Mesodermal cell (in vitro differentiated cells): ENCODE results near the gene KLHL21.

Source experiments
- H3K27ac ChIP-seq: 2 replicates; pipeline ENCODE4 v1.7.0; 2013; ENCODE audit warnings: mild to moderate bottlenecking, low read depth, low read length, moderate library complexity; ENCODE audit not compliant: severe bottlenecking
- H3K36me3 ChIP-seq: 2 replicates; pipeline ENCODE4 v1.7.1; 2013; ENCODE audit warnings: mild to moderate bottlenecking, low read length, moderate library complexity; ENCODE audit not compliant: control insufficient read depth, insufficient read depth
- H3K4me1 ChIP-seq: one replicate; pipeline ENCODE4 v1.7.1; 2013; ENCODE audit warnings: mild to moderate bottlenecking, low read length; ENCODE audit not compliant: insufficient read depth, control insufficient read depth, poor library complexity, severe bottlenecking
- H3K4me3 ChIP-seq: 2 replicates; pipeline ENCODE4 v1.7.0; 2013; ENCODE audit warnings: low read length, control low read depth, mild to moderate bottlenecking; ENCODE audit not compliant: insufficient read depth, poor library complexity, severe bottlenecking; ENCODE audit errors: extremely low read depth
- H3K9me3 ChIP-seq: 2 replicates; pipeline ENCODE4 v1.7.1; 2013; ENCODE audit warnings: mild to moderate bottlenecking, low read length, moderate library complexity; ENCODE audit not compliant: control insufficient read depth
- WGBS, 2 experiments: methylation state at CpG; one replicate each; pipeline ENCODE4 v1.1.5; 2013; ENCODE audit warnings: missing lambda C conversion rate in 2 of 2; ENCODE audit not compliant: insufficient coverage in 2 of 2; 5-methylcytosine and 5-hydroxymethylcytosine counted together

The KLHL21 gene

DNA sequence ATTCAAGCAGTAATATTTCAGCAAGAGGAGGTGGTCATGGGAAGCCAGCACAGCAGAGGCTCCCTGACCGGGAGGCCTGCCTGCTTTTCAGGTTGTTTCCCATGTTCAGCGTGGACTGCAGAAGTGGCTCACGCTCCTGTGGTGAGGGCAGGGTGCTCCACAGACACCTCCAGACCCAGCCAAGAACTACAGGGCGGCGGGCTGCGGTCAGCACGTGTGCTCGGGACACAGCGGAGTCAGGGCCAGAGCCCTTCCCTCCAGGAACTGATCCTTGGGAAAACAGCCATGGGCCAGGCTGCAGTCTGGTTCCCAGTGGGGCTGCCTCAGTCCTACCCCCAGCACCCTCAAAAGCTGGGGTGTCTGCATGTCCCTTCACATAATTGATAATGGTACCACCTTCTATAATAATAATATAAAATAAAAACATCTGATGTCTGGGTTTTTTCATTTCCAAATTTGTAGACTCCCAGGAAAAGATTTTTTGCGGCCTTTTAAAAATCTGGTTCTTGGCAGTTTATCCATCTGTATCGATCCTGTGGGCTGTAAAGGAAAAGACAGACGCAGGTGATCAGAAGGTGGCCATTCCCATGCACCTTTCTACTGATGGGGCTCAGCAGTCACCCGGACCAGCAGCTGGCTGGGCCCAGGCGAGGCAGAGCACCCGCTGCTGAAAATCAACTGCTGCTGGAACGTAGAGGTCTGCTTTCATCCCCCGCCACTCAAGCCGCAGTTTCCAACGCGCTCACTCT is 32.7 kb upstream of the KLHL21 start:
- Histone ChIP-seq H3K4me3 (no peak overlapping the region), H3K4me1 (no peaks in the 10 kb centered on the region), H3K36me3 (peaks cover 90% of the 10 kb centered on the region), H3K27ac (no peak overlapping the region), H3K9me3 (no peaks in the 10 kb centered on the region)
- 91 to 92% methylated on average over 17 to 18 of the region's 20 CpGs for WGBS, 2 experiments

DNA sequence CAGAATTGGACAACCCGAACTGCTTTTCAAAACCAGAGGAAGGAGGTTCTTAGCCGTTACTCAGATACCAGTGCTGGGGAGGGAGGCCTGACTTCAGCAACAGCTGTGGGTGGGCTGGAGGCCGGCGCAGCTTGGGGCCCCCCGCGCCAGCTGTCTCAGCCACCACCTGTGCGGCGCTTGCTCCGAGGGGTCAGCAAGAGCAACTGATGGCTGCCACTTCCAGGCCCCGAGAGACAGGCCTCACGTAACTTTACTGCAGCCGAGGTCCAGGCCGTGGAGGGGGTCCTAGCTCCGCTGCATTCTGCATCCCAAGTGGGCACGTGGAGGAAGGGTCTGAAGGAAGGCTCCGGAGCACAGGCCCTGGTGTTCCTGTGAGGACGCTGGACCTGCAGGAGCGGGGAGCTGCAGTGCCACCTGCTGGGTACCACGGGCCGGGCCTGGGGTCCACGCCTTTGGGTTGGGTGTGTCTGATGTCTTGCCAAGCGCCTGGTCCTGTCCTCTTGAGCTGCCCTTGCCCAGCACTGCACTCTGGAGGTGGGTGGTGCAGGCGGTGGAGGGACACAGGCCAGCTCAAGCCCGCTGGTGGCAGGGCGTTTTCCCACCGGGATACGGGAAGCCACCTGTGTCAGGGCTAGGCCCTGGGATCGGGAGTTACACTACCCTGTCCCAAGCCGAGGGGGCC is 31.8 kb upstream of the KLHL21 start:
- peaks cover 87% of the 10 kb centered on the region for H3K36me3 ChIP-seq
- 87 to 91% methylated on average over 23 to 27 of the region's 29 CpGs for WGBS, 2 experiments
- H3K9me3 ChIP-seq = no peaks in the 10 kb centered on the region
- H3K4me3 ChIP-seq = no peak overlapping the region
- H3K27ac ChIP-seq = no peak overlapping the region
- H3K4me1 ChIP-seq = no peaks in the 10 kb centered on the region

DNA sequence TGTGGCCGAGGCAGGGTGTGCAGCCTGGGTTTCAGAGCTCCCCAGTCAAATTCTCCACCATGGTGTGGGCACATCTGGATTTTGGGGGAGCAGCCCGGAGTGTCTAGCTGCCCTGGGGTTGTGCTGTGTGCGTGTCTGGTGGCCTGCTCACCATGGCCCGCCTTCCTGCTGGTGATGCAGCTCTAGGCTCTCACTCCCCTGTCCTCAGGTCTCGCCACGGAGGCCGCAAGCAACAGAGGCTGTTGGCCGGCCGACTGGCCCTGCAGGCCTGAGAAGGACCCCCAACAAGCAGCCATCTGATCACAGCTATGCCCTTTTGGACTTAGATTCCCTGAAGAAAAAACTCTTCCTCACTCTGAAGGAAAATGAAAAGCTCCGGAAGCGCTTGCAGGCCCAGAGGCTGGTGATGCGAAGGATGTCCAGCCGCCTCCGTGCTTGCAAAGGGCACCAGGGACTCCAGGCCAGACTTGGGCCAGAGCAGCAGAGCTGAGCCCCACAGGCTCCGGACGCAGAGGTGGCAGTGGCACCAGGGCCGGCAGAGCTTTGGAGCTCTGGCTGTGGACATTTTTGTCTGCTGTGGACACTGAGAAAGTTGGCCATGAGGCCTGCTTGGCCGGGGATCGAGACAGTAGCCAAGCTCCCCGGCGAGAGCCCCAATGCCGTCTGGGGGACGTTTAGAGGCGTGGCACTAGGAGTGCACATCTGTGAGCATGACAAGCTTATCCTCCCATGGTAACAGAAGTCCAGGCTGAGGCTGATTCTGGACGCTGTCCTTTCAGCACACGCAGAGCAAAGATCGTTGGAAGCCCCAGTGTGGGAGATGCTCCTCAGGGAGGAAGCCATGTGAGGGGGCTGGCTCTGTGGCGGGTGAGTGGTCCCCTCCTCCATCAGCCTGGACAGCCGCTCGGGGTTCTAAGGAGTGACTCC is 30.2 kb upstream of the KLHL21 start:
- peaks cover 86% of the 10 kb centered on the region for H3K36me3 ChIP-seq
- 97 to 99% methylated on average over 22 to 25 of the region's 30 CpGs for WGBS, 2 experiments

DNA sequence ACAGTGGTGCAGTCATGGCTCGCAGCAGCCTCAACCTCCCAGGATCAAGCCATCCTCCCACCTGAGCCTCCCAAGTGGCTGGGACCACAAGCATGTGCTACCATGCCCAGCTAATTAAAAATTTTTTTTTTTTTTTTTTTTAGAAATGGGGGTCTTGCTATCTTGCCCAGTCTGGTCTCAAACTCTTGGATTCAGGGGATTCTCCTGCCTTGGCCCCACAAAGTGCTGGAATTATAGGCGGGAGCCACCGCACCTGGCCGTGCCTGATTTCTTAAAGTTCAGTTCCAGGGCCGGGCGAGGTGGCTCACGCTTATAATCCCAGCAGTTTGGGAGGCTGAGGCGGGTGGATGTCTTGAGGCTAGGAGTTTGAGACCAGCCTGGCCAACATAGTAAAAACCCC is 28.4 kb upstream of the KLHL21 start:
- Histone ChIP-seq H3K36me3 (peaks cover 86% of the 10 kb centered on the region), H3K9me3 (no peaks in the 10 kb centered on the region), H3K4me1 (no peaks in the 10 kb centered on the region), H3K4me3 (no peak overlapping the region), H3K27ac (no peak overlapping the region)
- 97 to 100% methylated on average over 6 to 7 of the region's 8 CpGs for WGBS, 2 experiments

More for the DNA sequence above, 30.2 kb upstream of the KLHL21 start:
- Histone ChIP-seq H3K4me1 (no peaks in the 10 kb centered on the region), H3K27ac (no peak overlapping the region), H3K4me3 (no peak overlapping the region), H3K9me3 (no peaks in the 10 kb centered on the region)

DNA sequence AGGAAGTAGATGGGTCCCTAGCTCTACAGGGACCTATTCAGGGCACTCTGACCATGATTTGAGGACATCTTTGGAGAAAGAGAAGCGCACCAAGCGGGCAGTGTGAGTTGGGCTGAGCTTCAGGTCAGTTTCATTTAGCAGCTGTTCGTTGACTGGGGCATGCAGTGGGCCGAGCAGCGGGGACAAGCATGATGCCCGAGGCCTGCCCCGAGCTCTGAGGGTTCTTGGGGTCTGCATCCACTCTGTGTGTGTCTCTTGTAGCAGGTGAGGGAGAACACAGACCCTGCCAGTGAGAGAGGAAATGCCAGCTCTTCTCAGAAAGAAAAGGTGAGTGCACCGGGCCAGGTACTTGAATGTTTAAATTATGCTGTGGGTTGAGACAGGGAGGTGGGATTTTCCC is 27.4 kb upstream of the KLHL21 start:
- no peaks in the 10 kb centered on the region for H3K4me1 ChIP-seq
- H3K36me3 ChIP-seq = peaks cover 75% of the 10 kb centered on the region
- 98 to 99% methylated on average over 3 to 7 of the region's 8 CpGs for WGBS, 2 experiments
- no peak overlapping the region for H3K27ac ChIP-seq
- no peak overlapping the region for H3K4me3 ChIP-seq
- H3K9me3 ChIP-seq = no peaks in the 10 kb centered on the region

DNA sequence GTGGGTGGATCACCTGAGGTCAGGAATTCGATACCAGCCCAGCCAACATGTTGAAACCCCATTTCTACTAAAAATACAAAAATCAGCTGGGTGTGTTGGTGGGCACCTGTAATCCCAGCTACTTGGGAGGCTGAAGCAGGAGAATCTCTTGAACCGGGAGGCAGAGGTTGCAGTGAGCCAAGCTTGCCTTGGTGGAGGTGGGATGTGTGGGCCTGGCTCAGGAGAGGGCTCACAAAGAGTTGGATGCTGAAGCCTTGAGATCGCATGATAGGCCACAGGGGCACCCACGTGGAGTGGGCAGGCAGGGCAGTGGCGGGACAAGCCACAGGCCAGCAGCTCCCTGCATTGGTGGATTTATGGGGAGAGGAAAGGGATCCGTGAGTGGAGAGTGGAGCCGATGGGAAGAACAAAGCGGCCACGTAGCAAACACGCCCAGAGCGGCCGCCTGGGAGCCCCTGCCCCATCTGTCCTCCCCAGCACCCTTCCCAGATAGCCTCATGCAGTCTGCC is 26.4 kb upstream of the KLHL21 start:
- Histone ChIP-seq H3K36me3 (peaks cover 73% of the 10 kb centered on the region), H3K27ac (no peak overlapping the region), H3K4me3 (no peak overlapping the region), H3K9me3 (no peaks in the 10 kb centered on the region), H3K4me1 (peaks cover 3% of the 10 kb centered on the region)
- WGBS, 2 experiments = 94 to 97% methylated on average over 7 to 10 of the region's 12 CpGs

DNA sequence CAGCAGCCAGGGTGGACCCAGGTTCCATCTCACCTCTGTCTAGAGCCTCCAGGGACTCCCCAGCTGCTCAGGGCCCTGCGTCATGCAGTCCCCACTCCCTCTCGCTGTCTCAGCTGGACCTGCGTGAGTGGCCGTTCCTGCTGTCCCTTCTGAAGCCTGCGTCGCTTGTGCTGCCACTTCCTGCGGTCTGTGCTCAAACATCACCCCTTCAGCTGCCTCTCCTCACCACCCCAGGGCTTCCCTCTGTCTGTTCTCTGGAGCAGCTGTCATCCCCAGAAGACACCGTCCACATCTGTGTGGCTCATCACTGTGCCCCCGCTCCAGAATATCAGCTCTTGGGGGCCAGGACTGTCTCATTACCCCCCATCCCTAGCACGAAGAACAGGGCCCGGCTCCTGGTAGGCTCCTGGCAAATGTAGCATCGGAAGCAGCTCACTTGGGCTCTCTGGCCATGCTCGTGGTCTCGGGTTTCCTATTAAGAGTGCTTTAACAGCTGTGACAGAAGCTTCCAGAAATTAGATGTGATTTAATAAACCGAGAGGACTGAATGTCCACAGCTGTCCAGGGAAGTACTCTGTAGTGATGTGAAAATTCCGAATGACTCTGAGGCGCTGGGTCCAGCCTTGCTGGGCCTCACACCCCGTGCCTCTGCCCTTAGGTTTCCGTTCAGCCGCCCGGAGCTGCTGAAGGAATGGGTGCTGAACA is 25.3 kb upstream of the KLHL21 start:
- Histone ChIP-seq H3K4me3 (no peak overlapping the region), H3K9me3 (no peaks in the 10 kb centered on the region), H3K36me3 (peaks cover 73% of the 10 kb centered on the region), H3K4me1 (peaks cover 11% of the 10 kb centered on the region), H3K27ac (no peak overlapping the region)
- WGBS, 2 experiments = 93% methylated on average over 17 to 21 of the region's 21 CpGs

DNA sequence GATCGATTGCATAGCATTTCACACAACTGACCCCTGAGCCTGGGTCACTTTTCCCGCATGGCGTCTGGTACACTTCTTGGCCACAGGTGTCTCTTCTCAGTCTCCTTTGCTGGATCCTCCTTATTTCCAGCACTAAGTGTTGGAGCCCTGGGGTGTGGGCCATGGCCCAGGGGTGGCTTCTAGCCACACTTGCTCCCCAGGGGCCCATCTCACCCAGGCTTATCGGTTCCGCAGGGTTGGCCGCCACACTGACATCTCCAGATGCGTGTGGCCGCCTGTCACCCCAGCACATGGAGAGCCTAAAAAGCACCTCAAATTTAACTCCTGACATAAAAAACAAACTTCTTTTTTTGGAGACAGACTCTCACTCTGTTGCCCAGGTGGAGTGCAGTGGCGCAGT is 24.4 kb upstream of the KLHL21 start:
- WGBS, 2 experiments = 94% methylated on average over 8 to 9 of the region's 9 CpGs
- Histone ChIP-seq H3K36me3 (peaks cover 74% of the 10 kb centered on the region), H3K27ac (no peak overlapping the region), H3K4me1 (peaks cover 19% of the 10 kb centered on the region), H3K9me3 (no peaks in the 10 kb centered on the region), H3K4me3 (no peak overlapping the region)

DNA sequence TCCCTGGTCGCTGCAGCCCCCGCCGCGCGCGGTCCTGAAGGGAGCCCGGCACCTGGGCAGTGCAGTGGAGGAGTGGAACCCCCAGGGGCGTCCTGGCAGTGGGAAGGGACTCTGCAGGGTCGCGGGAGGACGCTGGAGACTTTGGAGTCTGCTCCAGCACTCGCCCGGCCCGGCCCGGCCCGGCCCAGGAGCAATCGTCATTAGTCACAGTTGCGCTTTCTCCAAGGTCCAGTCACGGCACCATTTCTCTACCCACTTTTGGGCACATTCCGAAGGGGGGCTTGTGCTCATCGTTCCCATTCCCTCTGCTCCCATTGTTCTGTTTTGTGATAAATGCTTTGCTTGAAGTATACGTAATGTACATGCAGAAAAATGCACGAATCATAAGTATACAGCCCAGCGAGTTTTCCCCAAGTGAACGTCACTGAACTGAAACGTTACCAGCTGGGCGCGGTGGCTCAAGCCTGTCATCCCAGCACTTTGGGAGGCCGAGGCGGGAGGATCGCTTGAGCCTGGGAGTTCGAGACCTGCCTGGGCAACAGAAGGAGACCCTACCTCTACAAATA is 23.0 kb upstream of the KLHL21 start:
- Histone ChIP-seq H3K36me3 (peaks cover 80% of the 10 kb centered on the region), H3K27ac (no peak overlapping the region), H3K4me1 (peaks cover 23% of the 10 kb centered on the region), H3K9me3 (no peaks in the 10 kb centered on the region), H3K4me3 (peak overlapping the region; percentile 68)
- WGBS, 2 experiments = 16 to 18% methylated on average over 26 to 28 of the region's 32 CpGs
